Hepatocyte (in vitro differentiated cells): ENCODE measurements around the gene CTNNA2. TPM values are rescaled to one million over a fixed set of nuclear protein-coding genes. Genes with fewer than 3 reads are reported as not detected.

Source experiments
- DNase-seq: peaks from one replicate; pipeline ENCODE4 v3.0.0-alpha.2; 2016; ENCODE audit warnings: low spot score
- H2AFZ ChIP-seq: fragments of 200-600 bp; sonication (generic); 2 replicates; pipeline ENCODE4 v1.6.0; 2016; ENCODE audit warnings: antibody characterized with exemption, mild to moderate bottlenecking
- H3K27ac ChIP-seq: fragments of 200-600 bp; sonication (generic); 2 replicates; pipeline ENCODE4 v1.5.1; 2016; ENCODE audit warnings: mild to moderate bottlenecking
- H3K27me3 ChIP-seq: fragments of 200-600 bp; sonication (generic); 2 replicates; pipeline ENCODE4 v1.6.1; 2016
- H3K36me3 ChIP-seq: fragments of 200-600 bp; sonication (generic); replicated peaks from 2 replicates; pipeline ENCODE4 v1.5.1; 2016; ENCODE audit warnings: low read depth; ENCODE audit not compliant: insufficient read depth
- H3K4me1 ChIP-seq: fragments of 200-600 bp; sonication (generic); 2 replicates; pipeline ENCODE4 v1.5.1; 2016; ENCODE audit warnings: mild to moderate bottlenecking, moderate library complexity; ENCODE audit not compliant: insufficient read depth
- H3K4me2 ChIP-seq: fragments of 200-600 bp; sonication (generic); 2 replicates; pipeline ENCODE4 v1.6.0; 2016
- H3K4me3 ChIP-seq: fragments of 200-600 bp; sonication (generic); 2 replicates; pipeline ENCODE4 v1.5.1; 2016; ENCODE audit warnings: mild to moderate bottlenecking
- H3K79me2 ChIP-seq: fragments of 200-600 bp; sonication (generic); 2 replicates; pipeline ENCODE4 v1.6.0; 2017; ENCODE audit warnings: mild to moderate bottlenecking
- H3K9me2 ChIP-seq: fragments of 200-600 bp; sonication (generic); replicated peaks from 2 replicates; pipeline ENCODE4 v1.6.0; 2017; ENCODE audit warnings: mild to moderate bottlenecking; ENCODE audit not compliant: insufficient read depth
- H3K9me3 ChIP-seq: fragments of 200-600 bp; sonication (generic); 2 replicates; pipeline ENCODE4 v1.5.1; 2016; ENCODE audit warnings: low read depth, mild to moderate bottlenecking
- H4K20me1 ChIP-seq: fragments of 200-600 bp; sonication (generic); 2 replicates; pipeline ENCODE4 v1.6.0; 2016; ENCODE audit warnings: mild to moderate bottlenecking; ENCODE audit not compliant: insufficient read depth, poor library complexity, severe bottlenecking
- CTCF ChIP-seq: fragments of 200-600 bp; sonication (generic); IDR thresholded peaks from 2 replicates; pipeline ENCODE4 v1.5.1; 2016; ENCODE audit warnings: antibody characterized with exemption, mild to moderate bottlenecking; ENCODE audit not compliant: poor library complexity
- EZH2 ChIP-seq: fragments of 200-600 bp; sonication (generic); IDR thresholded peaks from 2 replicates; pipeline ENCODE4 v1.6.1; 2016; ENCODE audit warnings: antibody characterized with exemption, mild to moderate bottlenecking, borderline replicate concordance
- EZH2phosphoT487 ChIP-seq: fragments of 200-600 bp; sonication (generic); IDR thresholded peaks from one replicate; pipeline ENCODE4 v1.6.1; 2018; ENCODE audit warnings: antibody characterized with exemption, mild to moderate bottlenecking, low read depth, moderate library complexity; ENCODE audit not compliant: unreplicated experiment, severe bottlenecking
- WGBS: methylation state at CpG from one replicate; pipeline ENCODE4 v1.1.6; 2016; ENCODE audit warnings: low lambda C conversion rate; ENCODE audit errors: missing lambda C conversion rate; 5-methylcytosine and 5-hydroxymethylcytosine counted together
- polyA plus RNA-seq: library from polyadenylated mRNA; unstranded; fragments of >200 nt; fragmentation: Nextera tagmentation; extraction: Ambion mirVana; gene quantifications from 2 replicates; pipeline ENCODE4 v1.2.1, GENCODE V29; 2016
- total RNA-seq: library from RNA; depleted of rRNA; stranded (reverse); fragments of >200 nt; gene quantifications from 2 replicates; pipeline ENCODE4 v1.2.3, GENCODE V29; 2014

The CTNNA2 gene
- total and polyA plus RNA-seq, 2 experiments from 2014 or later: 0.79 to 4.4 TPM

- H3K36me3 ChIP-seq: no peaks in the 10 kb centered on the region
- no peak overlapping the region for H3K4me3 ChIP-seq
- DNase-seq: no peak
- H3K9me3 ChIP-seq: no peaks in the 10 kb centered on the region
- no peaks in the 10 kb centered on the region for H3K9me2 ChIP-seq
- TF ChIP-seq EZH2phosphoT487 (no peak), EZH2 (no peak), CTCF (no peak)
- 92% methylated on average over 3 of the region's 3 CpGs for WGBS
- no peak overlapping the region for H3K27ac ChIP-seq
- no peaks in the 10 kb centered on the region for H4K20me1 ChIP-seq
- H2AFZ ChIP-seq: no peak overlapping the region
- no peaks in the 10 kb centered on the region for H3K79me2 ChIP-seq
- H3K4me2 ChIP-seq: no peak overlapping the region
- no peaks in the 10 kb centered on the region for H3K4me1 ChIP-seq
- H3K27me3 ChIP-seq: no peaks in the 10 kb centered on the region
These were observed 954.5 kb downstream of the CTNNA2 start for GRCh38 chr2:80467262-80467811.

- Histone ChIP-seq H3K27me3 (no peaks in the 10 kb centered on the region), H2AFZ (no peak overlapping the region), H3K79me2 (no peaks in the 10 kb centered on the region), H3K4me3 (no peak overlapping the region), H3K9me2 (no peaks in the 10 kb centered on the region), H4K20me1 (no peaks in the 10 kb centered on the region), H3K27ac (no peak overlapping the region), H3K36me3 (no peaks in the 10 kb centered on the region), H3K4me2 (no peak overlapping the region), H3K4me1 (no peaks in the 10 kb centered on the region), H3K9me3 (no peaks in the 10 kb centered on the region)
- WGBS: 93% methylated on average over 1 of the region's 1 CpG
- no peak for TF ChIP-seq EZH2
- no peak for TF ChIP-seq CTCF
- TF ChIP-seq EZH2phosphoT487: no peak
- DNase-seq: no peak
These were observed 956.6 kb downstream of the CTNNA2 start for GRCh38 chr2:80469428-80469827.

GRCh38 chr2:80473069-80473468 is 960.2 kb downstream of the CTNNA2 start:
- H3K27me3 ChIP-seq: no peaks in the 10 kb centered on the region
- H3K79me2 ChIP-seq: no peaks in the 10 kb centered on the region
- 91% methylated on average over 5 of the region's 5 CpGs for WGBS
- H3K4me1 ChIP-seq: no peaks in the 10 kb centered on the region
- no peak overlapping the region for H3K4me2 ChIP-seq
- H3K9me3 ChIP-seq: no peaks in the 10 kb centered on the region
- TF ChIP-seq CTCF (no peak), EZH2phosphoT487 (no peak), EZH2 (no peak)
- no peaks in the 10 kb centered on the region for H3K9me2 ChIP-seq
- H3K4me3 ChIP-seq: no peak overlapping the region
- no peak overlapping the region for H2AFZ ChIP-seq
- H3K36me3 ChIP-seq: no peaks in the 10 kb centered on the region
- no peak for DNase-seq
- H4K20me1 ChIP-seq: no peaks in the 10 kb centered on the region
- H3K27ac ChIP-seq: no peak overlapping the region

- Histone ChIP-seq H3K4me3 (no peak overlapping the region), H3K36me3 (no peaks in the 10 kb centered on the region), H3K9me3 (no peaks in the 10 kb centered on the region), H4K20me1 (no peaks in the 10 kb centered on the region), H2AFZ (no peak overlapping the region), H3K4me2 (peak overlapping the region; percentile 0), H3K9me2 (no peaks in the 10 kb centered on the region), H3K79me2 (no peaks in the 10 kb centered on the region), H3K27me3 (no peaks in the 10 kb centered on the region), H3K27ac (no peak overlapping the region), H3K4me1 (no peaks in the 10 kb centered on the region)
- TF ChIP-seq EZH2phosphoT487 (no peak), EZH2 (no peak), CTCF (no peak)
- DNase-seq: no peak
- 52% methylated on average over 1 of the region's 1 CpG for WGBS
These were observed 960.9 kb downstream of the CTNNA2 start for GRCh38 chr2:80473796-80474195.
